ENCODE data around the gene CTIF.
A peak's percentile ranks its signal among the peaks of the same experiment; 100 is the strongest.

Gene CTIF

DNA sequence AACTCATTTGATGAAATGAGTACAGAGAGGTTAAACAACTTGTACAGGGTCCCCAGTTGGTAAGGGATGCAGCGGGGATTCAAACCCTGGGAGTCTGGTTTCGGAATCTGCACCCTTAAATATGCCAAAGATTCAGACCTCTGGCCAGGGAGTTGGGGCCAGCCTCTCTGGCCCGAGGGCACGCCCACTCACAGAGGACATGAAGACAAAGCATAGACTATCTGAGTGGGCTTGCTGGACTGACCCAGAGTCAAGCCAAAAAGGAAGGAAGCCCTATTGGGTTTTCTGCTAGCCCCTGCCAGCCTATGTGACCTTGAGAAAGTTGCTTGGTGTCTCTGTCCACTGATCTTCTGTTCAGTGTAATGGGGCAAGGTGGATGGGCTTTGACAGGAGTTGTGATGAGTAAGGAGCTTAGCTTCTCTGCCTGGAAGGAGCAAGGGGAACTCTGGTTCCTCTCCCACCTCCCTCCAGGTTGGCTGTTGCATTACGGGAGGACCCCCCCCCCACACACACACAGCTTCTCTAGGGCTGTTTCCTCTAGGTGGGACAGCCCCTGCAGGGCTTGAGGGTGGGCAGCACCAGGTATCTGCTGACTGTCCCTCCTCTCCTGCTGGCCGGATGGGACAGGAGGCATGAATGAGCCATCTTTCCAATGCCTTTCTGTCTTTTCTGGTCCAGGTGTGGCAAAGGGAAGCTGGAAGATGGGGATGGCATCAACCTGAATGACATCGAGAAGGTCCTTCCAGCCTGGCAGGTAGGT is 131.3 kb downstream of the CTIF start:
- no peak for DNase-seq

DNA sequence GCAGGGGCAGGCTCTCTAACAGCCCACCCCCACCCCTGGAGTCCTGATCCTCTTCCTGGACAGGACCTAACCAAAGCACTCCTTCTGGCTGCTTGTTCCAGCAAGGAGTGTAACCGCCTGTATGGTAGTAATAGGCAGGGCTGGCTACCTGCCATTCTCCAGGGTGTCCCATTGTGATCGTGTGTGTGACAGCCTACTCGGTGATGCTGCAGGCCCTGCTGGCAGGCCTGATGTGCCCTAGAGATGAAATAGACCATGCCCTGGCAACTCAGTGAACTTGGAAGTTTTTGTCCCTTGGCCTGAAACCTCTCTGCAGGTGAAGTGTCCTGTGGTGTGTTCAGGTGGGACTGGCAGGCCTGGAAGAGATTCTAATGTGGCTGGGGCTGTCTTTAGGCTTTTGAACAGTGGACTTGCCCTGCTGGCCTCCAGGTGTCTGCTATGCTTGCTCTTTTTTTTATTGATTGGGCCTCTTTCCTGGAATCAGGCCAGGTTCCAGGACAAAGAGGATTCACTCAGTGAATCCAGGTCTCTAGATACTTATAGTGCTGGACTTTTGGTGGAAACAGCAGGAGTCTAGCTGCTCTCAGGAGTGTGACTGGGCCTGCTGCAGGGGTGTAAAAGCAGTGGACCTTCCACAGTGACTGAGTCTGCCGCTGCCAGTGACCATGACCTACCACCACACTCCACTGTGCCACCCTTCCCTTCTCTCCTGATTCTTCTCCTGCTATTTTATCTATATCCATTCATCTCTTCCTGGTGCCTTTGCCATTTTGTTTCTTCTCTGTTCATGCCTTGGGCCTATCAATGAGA is 132.1 kb downstream of the CTIF start:
- DNase-seq = no peak

- DNase-seq = no peak
Observed at GRCh38 chr18:48671561-48671945, 132.7 kb downstream of the CTIF start.

GRCh38 chr18:48672671-48673340 is 134.0 kb downstream of the CTIF start:
- DNase-seq = no peak

- no peak for DNase-seq
Observed at GRCh38 chr18:48673456-48673852, 134.6 kb downstream of the CTIF start.

DNA sequence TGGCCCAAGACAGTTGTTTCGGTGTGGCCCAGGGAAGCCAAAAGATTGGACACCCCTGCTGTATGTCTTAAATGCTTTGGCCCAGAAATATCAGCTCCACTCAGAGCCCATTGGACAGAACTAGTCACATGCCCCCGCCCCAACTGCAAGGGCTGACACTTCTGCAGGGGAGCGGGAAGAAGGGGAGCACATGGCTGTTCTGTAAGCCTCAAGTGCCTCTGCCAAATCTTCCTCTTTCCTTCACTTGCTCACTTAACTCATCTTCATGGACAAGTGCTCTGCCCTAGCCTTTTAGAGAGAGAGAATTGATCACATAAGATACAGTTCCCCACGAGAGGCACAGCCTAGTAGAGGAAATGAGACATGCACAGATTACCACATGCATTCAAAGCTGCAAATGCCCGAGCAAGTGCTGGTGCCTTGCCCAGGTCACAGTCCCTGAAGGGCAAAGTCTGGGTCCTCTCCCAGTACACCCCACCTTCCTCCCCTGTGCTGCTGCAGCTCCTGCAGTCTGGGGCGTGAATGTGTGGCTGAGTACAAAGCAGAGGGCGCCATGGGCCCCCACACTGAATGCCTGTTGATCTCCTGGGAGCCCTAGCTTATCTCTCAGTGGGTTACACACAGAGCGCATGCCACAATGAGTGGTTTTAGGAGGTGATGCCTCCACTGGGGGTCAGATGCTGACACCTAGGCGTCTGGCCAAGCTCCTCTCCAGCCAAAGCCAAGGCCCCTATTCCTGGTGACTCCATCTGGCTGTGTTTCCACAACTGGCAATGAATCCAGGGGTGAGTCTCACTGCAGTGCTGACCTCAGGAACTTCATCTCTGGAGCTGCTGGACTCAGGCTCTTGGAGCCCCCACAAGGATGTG is 135.3 kb downstream of the CTIF start:
- no peak for DNase-seq

- no peak for DNase-seq
Observed at GRCh38 chr18:48674758-48675351, 136.0 kb downstream of the CTIF start.

DNA sequence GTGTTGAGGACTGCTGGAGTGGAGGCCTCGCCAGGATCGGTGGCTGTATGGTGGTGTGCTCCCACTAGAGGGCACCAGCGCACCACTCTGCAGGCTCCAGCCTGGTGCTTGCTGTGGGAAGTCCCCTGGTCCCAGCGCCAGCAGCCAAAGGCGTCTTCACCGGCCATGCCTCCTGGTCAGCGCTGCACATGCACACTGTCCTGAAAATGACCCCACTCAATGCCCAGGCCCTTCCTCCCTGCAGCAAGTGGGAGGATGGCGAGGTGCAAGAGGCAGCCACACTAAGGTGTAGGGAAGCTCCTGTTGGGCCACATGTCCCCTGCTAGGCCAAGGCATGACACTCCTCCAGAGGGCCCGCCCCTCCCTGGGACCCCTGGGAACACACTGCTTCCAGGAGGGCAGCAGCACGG is 136.5 kb downstream of the CTIF start:
- peak; percentile 87 for DNase-seq

DNA sequence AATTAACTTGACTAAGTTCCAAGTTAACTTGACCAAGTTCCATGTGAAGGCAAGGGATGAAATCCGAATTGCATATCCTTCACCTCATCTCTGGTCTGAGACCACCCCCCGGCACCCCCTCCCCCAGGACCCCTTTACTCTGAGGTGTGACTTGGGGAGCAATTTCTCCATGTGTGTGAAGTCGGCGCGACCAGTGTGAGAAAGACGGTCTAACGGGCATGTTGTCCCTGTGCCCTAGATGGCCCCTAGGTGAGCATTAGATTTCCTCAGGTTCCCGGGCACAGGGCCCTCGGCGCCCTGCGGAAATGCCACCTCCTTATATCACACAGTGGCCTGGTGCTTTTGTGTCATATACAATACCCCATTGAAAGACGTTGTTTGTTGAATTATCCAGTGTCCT is 137.1 kb downstream of the CTIF start:
- DNase-seq = no peak

DNA sequence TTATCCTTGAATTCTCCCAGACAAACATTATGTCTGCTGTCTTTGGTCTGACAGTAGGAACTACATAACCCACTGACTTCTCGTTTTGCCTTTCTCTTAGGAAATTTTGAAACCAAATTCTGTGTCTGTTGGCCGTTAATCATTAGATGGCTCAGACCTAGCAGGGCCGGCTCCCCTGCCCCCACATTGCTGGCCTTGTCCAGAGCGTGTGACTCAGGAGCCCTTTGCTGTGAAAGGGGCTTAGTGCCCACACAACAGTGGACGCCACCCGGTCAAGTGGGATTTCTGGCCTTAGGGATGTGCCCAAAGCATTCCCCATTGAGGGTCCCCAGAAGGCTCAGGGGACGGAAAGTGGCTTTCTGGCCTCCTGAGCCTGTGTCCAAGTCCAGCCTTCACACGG is 137.5 kb downstream of the CTIF start:
- no peak for DNase-seq

GRCh38 chr18:48676756-48677368 is 138.0 kb downstream of the CTIF start:
- peak; percentile 76 for DNase-seq

GRCh38 chr18:48678237-48679115 is 139.6 kb downstream of the CTIF start:
- no peak for DNase-seq

DNA sequence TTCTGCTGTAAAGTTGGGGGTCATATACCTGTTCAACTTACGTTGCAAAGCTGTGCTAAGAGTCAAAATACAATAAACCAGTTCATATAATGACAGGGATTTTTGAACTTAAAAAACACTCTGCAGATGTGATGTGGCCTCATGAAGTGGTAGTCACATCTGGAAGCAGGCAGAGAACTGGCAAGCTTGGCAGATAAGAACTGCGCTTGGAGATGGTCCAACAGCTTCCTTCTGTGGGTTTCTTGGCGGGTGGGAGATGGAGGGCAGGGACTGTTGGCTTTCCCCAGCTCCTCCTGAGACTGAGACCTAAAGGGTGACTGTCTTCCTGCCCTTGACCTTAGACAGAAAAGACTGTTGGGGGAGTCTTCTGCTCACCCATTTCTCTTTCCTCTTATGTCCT is 140.4 kb downstream of the CTIF start:
- DNase-seq = no peak

GRCh38 chr18:48680339-48681250 is 141.8 kb downstream of the CTIF start:
- DNase-seq = no peak

GRCh38 chr18:48682768-48683167 is 143.9 kb downstream of the CTIF start:
- DNase-seq = no peak

DNA sequence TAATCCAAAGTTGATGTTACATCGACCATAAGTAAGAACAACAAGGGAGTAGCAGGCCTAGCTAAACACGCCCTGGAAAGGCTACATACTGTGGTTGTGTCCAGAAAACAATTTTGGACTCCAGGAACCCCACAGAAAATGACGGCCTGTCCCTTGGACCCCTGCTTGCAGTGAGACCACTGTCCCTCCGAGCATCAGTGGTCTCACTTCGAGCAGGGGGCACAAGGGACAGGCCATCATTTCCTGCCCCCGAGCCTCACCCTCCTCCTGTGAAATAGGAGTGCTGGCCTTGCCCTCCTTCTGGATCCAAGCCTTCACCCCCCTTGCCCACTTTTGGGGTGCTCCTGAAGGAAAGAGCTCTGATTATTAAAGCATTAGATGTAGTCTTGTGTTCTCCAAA is 144.4 kb downstream of the CTIF start:
- DNase-seq = no peak

GRCh38 chr18:48683661-48684060 is 144.8 kb downstream of the CTIF start:
- no peak for DNase-seq

GRCh38 chr18:48687346-48688042 is 148.7 kb downstream of the CTIF start:
- DNase-seq = no peak

DNA sequence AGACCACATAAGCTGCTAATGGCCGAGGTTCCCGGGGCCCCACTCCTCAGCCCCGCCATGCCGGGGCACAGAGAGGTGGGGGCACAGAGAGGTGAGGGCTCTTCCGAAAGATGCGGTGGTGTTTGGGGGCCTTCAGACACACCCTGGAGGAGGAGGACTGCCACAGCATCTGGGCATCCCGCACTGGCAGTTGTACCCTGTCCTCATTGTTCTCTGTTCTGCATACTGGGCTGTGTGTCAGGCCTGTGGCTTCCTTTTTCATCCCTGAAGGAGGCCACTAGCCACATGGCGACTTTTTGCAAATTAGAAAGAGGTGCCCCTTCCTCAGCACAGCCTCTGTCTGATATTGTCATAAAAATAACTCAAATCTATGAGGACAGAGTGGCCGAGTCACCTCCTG is 150.1 kb downstream of the CTIF start:
- DNase-seq = no peak
